GM12891 (cell line): ENCODE measurements around the gene SACS.

Experiments
- PAX5 ChIP-seq: IDR thresholded peaks from 2 replicates; pipeline ENCODE4 v1.6.1; 2011; ENCODE audit warnings: low read length, moderate library complexity, mild to moderate bottlenecking; ENCODE audit not compliant: insufficient read depth, severe bottlenecking
- POLR2A ChIP-seq: IDR thresholded peaks from 2 replicates; pipeline ENCODE4 v1.6.1; 2011; ENCODE audit warnings: low read depth, low read length, control low read depth
- POLR2AphosphoS5 ChIP-seq: IDR thresholded peaks from 2 replicates; pipeline ENCODE4 v1.6.1; 2011; ENCODE audit warnings: low read depth, low read length, control low read depth
- SPI1 ChIP-seq: IDR thresholded peaks from 2 replicates; pipeline ENCODE4 v1.6.1; 2011; ENCODE audit warnings: low read depth, low read length, control low read depth
- TAF1 ChIP-seq: IDR thresholded peaks from 2 replicates; pipeline ENCODE4 v1.6.1; 2011; ENCODE audit warnings: low read depth, low read length, control low read depth

GRCh38 chr13:23466144-23467002 is 32.9 kb upstream of the SACS start:
- TF ChIP-seq TAF1 (no peak), POLR2A (peak; percentile 47; the same call in 1 of the 2 replicates), POLR2AphosphoS5 (peak; percentile 50; the same call in 1 of the 2 replicates), SPI1 (peak; percentile 44; the same call in 1 of the 2 replicates), PAX5 (peak; percentile 7)
